ENCODE measurements around the gene AP2A1.
A peak's percentile ranks its signal among the peaks of the same experiment; 100 is the strongest.

Gene AP2A1

DNA sequence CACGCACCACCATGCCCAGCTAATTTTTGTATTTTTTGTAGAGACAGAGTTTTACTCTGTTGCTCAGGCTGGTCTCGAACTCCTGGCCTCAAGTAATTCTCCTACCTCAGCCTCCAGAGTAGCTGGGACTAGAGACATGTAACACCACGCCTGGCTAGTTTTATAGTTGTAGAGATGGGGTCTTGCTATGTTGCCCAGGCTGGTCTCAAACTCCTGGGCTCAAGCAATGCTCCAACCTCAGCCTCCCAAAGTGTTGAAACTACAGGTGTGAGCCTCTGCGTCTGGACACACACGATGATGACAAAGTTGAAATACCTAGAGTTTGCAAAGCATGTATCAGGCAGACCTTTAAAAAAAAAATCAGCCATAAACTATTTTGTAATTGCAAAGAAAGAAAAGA lies 79.6 kb downstream of the AP2A1 start:
- DNase-seq (ENCODE audit: low read depth): no peak
- H3K4me3 ChIP-seq (ENCODE audit: control insufficient read depth, low read depth, low read length): no peak overlapping the region
- TF ChIP-seq, protein P1, sequence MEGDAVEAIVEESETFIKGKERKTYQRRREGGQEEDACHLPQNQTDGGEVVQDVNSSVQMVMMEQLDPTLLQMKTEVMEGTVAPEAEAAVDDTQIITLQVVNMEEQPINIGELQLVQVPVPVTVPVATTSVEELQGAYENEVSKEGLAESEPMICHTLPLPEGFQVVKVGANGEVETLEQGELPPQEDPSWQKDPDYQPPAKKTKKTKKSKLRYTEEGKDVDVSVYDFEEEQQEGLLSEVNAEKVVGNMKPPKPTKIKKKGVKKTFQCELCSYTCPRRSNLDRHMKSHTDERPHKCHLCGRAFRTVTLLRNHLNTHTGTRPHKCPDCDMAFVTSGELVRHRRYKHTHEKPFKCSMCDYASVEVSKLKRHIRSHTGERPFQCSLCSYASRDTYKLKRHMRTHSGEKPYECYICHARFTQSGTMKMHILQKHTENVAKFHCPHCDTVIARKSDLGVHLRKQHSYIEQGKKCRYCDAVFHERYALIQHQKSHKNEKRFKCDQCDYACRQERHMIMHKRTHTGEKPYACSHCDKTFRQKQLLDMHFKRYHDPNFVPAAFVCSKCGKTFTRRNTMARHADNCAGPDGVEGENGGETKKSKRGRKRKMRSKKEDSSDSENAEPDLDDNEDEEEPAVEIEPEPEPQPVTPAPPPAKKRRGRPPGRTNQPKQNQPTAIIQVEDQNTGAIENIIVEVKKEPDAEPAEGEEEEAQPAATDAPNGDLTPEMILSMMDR (IDR thresholded peaks at IDR 0.05; ENCODE audit: control insufficient read depth, insufficient read depth, low read depth, low read length, missing control alignments): no peak

GRCh38 chr19:49847731-49848696 lies 81.2 kb downstream of the AP2A1 start:
- H3K4me3 ChIP-seq (ENCODE audit: control insufficient read depth, low read depth, low read length): no peak overlapping the region
- TF ChIP-seq, protein P1 (IDR thresholded peaks at IDR 0.05; ENCODE audit: control insufficient read depth, insufficient read depth, low read depth, low read length, missing control alignments): no peak
- DNase-seq (ENCODE audit: low read depth): peak; percentile 80

DNA sequence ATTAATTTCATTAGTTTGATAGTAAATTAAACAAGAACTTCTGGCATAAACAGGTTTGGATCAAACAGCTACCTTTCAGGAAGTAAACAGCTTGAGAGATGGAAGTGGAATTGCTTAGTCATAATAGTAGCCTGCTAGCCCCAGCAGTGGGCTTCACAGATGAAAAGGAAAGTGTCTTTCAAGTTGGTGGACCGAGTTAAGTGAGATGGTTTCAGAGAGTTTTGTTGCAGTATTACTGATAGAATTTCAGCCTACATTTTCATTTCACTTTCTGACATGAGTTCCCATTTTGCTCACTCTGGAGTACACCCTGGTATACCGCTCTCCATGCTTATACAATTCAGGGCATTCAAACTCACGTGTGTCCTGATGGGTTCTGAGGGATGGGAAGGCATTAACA lies 82.1 kb downstream of the AP2A1 start:
- TF ChIP-seq, protein P1 (IDR thresholded peaks at IDR 0.05; ENCODE audit: control insufficient read depth, insufficient read depth, low read depth, low read length, missing control alignments): no peak
- no peak overlapping the region for H3K4me3 ChIP-seq (ENCODE audit: control insufficient read depth, low read depth, low read length)
- no peak for DNase-seq (ENCODE audit: low read depth)

GRCh38 chr19:49849433-49850220 lies 82.8 kb downstream of the AP2A1 start:
- no peak for DNase-seq (ENCODE audit: low read depth)
- H3K4me3 ChIP-seq (ENCODE audit: control insufficient read depth, low read depth, low read length): no peak overlapping the region
- TF ChIP-seq, protein P1 (IDR thresholded peaks at IDR 0.05; ENCODE audit: control insufficient read depth, insufficient read depth, low read depth, low read length, missing control alignments): no peak

DNA sequence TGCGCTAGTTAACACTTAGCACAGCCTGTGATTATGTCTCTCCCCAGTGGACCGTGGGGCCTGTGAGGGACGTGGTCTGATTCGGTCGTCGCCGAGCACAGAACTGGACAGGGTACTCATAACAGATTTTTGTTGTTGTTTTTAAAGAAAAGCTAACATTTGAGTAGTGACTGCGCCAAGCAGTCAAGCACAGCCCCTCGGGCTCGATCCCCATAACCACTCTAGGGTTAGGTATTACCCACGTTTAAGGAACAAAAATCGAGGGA lies 83.4 kb downstream of the AP2A1 start:
- TF ChIP-seq, protein P1 (IDR thresholded peaks at IDR 0.05; ENCODE audit: control insufficient read depth, insufficient read depth, low read depth, low read length, missing control alignments): no peak
- no peak for DNase-seq (ENCODE audit: low read depth)
- peak overlapping the region; percentile 87 for H3K4me3 ChIP-seq (ENCODE audit: control insufficient read depth, low read depth, low read length)

GRCh38 chr19:49850487-49851342 lies 83.9 kb downstream of the AP2A1 start, which contains the start of gene PTOV1:
Gene PTOV1, plus strand, starts transcription at chr19:49851159.
- peak within 1 kb of the TSS; percentile 87 for H3K4me3 ChIP-seq (ENCODE audit: control insufficient read depth, low read depth, low read length)
- peak; percentile 56 for DNase-seq (ENCODE audit: low read depth)
- TF ChIP-seq, protein P1 (IDR thresholded peaks at IDR 0.05; ENCODE audit: control insufficient read depth, insufficient read depth, low read depth, low read length, missing control alignments): no peak
